H9 (cell line): ENCODE results near the gene PPFIBP1. TPM values are rescaled to one million over a fixed set of nuclear protein-coding genes. Genes with fewer than 3 reads are reported as not detected.

Source experiments
- DNase-seq: peaks from one replicate; pipeline ENCODE4 v3.0.0-alpha.2; 2017
- H2AFZ ChIP-seq: one replicate; pipeline ENCODE4 v1.6.1; 2013; ENCODE audit warnings: mild to moderate bottlenecking, low read length, control low read depth, moderate library complexity
- H2AK5ac ChIP-seq: 2 replicates; pipeline ENCODE4 v1.6.1; 2013; ENCODE audit warnings: low read length, control low read depth, mixed read lengths; ENCODE audit not compliant: insufficient read length
- H2BK120ac ChIP-seq: one replicate; pipeline ENCODE4 v1.6.1; 2013; ENCODE audit warnings: low read depth, mild to moderate bottlenecking, low read length, control low read depth, inconsistent platforms; ENCODE audit not compliant: poor library complexity, severe bottlenecking
- H2BK12ac ChIP-seq: 2 replicates; pipeline ENCODE4 v1.6.1; 2013; ENCODE audit warnings: low read length, control low read depth, mixed read lengths, low read depth; ENCODE audit not compliant: insufficient read length
- H2BK15ac ChIP-seq: 2 replicates; pipeline ENCODE4 v1.6.1; 2013; ENCODE audit warnings: low read depth, low read length, control low read depth
- H2BK20ac ChIP-seq: one replicate; pipeline ENCODE4 v1.6.1; 2013; ENCODE audit warnings: low read depth, mild to moderate bottlenecking, low read length, control low read depth, inconsistent platforms; ENCODE audit not compliant: poor library complexity, severe bottlenecking
- H2BK5ac ChIP-seq: 2 replicates; pipeline ENCODE4 v1.6.1; 2013; ENCODE audit warnings: low read length, control low read depth, mixed read lengths; ENCODE audit not compliant: insufficient read length
- H3K14ac ChIP-seq: 2 replicates; pipeline ENCODE4 v1.6.1; 2013; ENCODE audit warnings: low read length, control low read depth; ENCODE audit not compliant: insufficient read depth
- H3K18ac ChIP-seq: 2 replicates; pipeline ENCODE4 v1.6.1; 2013; ENCODE audit warnings: low read depth, mild to moderate bottlenecking, mixed read lengths, low read length, control low read depth; ENCODE audit not compliant: insufficient read length
- H3K23ac ChIP-seq: 2 replicates; pipeline ENCODE4 v1.6.1; 2013; ENCODE audit warnings: low read length, control low read depth, mixed read lengths, low read depth; ENCODE audit not compliant: insufficient read length
- H3K23me2 ChIP-seq: 2 replicates; pipeline ENCODE4 v1.6.1; 2013; ENCODE audit warnings: low read depth, mild to moderate bottlenecking, mixed read lengths, low read length, control low read depth; ENCODE audit not compliant: insufficient read length, poor library complexity, severe bottlenecking
- H3K27ac ChIP-seq: 2 replicates; pipeline ENCODE4 v1.5.1; 2013; ENCODE audit warnings: low read length, control low read depth, mixed read lengths, low read depth; ENCODE audit not compliant: insufficient read length
- H3K27me3 ChIP-seq: 2 replicates; pipeline ENCODE4 v1.6.1; 2013; ENCODE audit warnings: low read length, control low read depth, inconsistent platforms; ENCODE audit not compliant: insufficient read depth
- H3K4ac ChIP-seq: 2 replicates; pipeline ENCODE4 v1.6.1; 2013; ENCODE audit warnings: low read depth, mild to moderate bottlenecking, control low read depth, inconsistent platforms, low read length, moderate library complexity
- H3K4me1 ChIP-seq: 2 replicates; pipeline ENCODE4 v1.6.1; 2013; ENCODE audit warnings: low read length, control low read depth, inconsistent platforms; ENCODE audit not compliant: insufficient read depth
- H3K4me2 ChIP-seq: 2 replicates; pipeline ENCODE4 v1.6.1; 2013; ENCODE audit warnings: low read length, control low read depth, mixed read lengths; ENCODE audit not compliant: insufficient read length, insufficient read depth
- H3K56ac ChIP-seq: 2 replicates; pipeline ENCODE4 v1.6.1; 2013; ENCODE audit warnings: low read depth, mild to moderate bottlenecking, mixed read lengths, low read length, control low read depth; ENCODE audit not compliant: insufficient read length
- H3K79me1 ChIP-seq: 2 replicates; pipeline ENCODE4 v1.6.1; 2013; ENCODE audit warnings: low read depth, mild to moderate bottlenecking, moderate library complexity, low read length, control low read depth, inconsistent platforms; ENCODE audit not compliant: insufficient read depth, poor library complexity, severe bottlenecking
- H3K79me2 ChIP-seq: 2 replicates; pipeline ENCODE4 v1.6.1; 2013; ENCODE audit warnings: low read length, control low read depth, inconsistent platforms; ENCODE audit not compliant: insufficient read depth
- H3K9ac ChIP-seq: 2 replicates; pipeline ENCODE4 v1.6.1; 2013; ENCODE audit warnings: low read length, control low read depth, mixed read lengths; ENCODE audit not compliant: insufficient read length; ENCODE audit errors: extremely low read depth
- H3K9me3 ChIP-seq: one replicate; pipeline ENCODE4 v1.6.1; 2013; ENCODE audit warnings: low read depth, low read length, inconsistent platforms; ENCODE audit not compliant: control insufficient read depth
- H3T11ph ChIP-seq: one replicate; pipeline ENCODE4 v1.6.1; 2013; ENCODE audit warnings: mild to moderate bottlenecking, low read length, control low read depth, inconsistent platforms
- H4K20me1 ChIP-seq: one replicate; pipeline ENCODE4 v1.6.1; 2013; ENCODE audit not compliant: control insufficient read depth, insufficient read length, insufficient read depth
- H4K5ac ChIP-seq: 2 replicates; pipeline ENCODE4 v1.6.1; 2013; ENCODE audit warnings: low read depth, mild to moderate bottlenecking, mixed read lengths, low read length, control low read depth; ENCODE audit not compliant: insufficient read length
- H4K8ac ChIP-seq: replicated peaks from 2 replicates; pipeline ENCODE4 v1.6.1; 2013; ENCODE audit warnings: low read length, control low read depth, mixed read lengths, low read depth; ENCODE audit not compliant: insufficient read length
- H4K91ac ChIP-seq: 2 replicates; pipeline ENCODE4 v1.6.1; 2013; ENCODE audit warnings: low read depth, mild to moderate bottlenecking, moderate library complexity, mixed read lengths, low read length, control low read depth; ENCODE audit not compliant: insufficient read length
- H3K27ac Mint-ChIP-seq, 3 experiments: 2 replicates in 2 of 3; 3 replicates in 1 of 3; pipeline ENCODE4 v1.8.0; 2020 to 2021; ENCODE audit warnings: mixed read lengths in 3 of 3, mild to moderate bottlenecking in 1 of 3, moderate library complexity in 1 of 3
- H3K27me3 Mint-ChIP-seq: 2 replicates; pipeline ENCODE4 v1.8.0; 2021; ENCODE audit warnings: low read depth, mild to moderate bottlenecking, moderate library complexity, mixed read lengths
- H3K36me3 Mint-ChIP-seq, 3 experiments: 2 replicates in 2 of 3; 3 replicates in 1 of 3; pipeline ENCODE4 v1.8.0; 2020 to 2021; ENCODE audit warnings: low read depth in 3 of 3, mixed read lengths in 3 of 3; ENCODE audit not compliant: insufficient read depth in 1 of 3
- H3K4me1 Mint-ChIP-seq, 2 experiments: 2 replicates each; pipeline ENCODE4 v1.8.0; 2020; ENCODE audit warnings: mixed read lengths in 2 of 2
- H3K4me3 Mint-ChIP-seq, 2 experiments: 2 replicates in 1 of 2; 3 replicates in 1 of 2; pipeline ENCODE4 v1.8.0; 2020 to 2021; ENCODE audit warnings: mild to moderate bottlenecking in 2 of 2, mixed read lengths in 2 of 2, moderate library complexity in 1 of 2
- H3K9me3 Mint-ChIP-seq, 2 experiments: 2 replicates in 1 of 2; 3 replicates in 1 of 2; pipeline ENCODE4 v1.8.0; 2020; ENCODE audit warnings: mild to moderate bottlenecking in 2 of 2, mixed read lengths in 2 of 2, moderate library complexity in 1 of 2
- WGBS: extraction: QIAGEN DNeasy Blood & Tissue Kit; methylation state at CpG from one replicate; pipeline ENCODE4 v1.1.7; 2013; ENCODE audit warnings: missing lambda C conversion rate, low lambda C conversion rate, mixed read lengths; ENCODE audit not compliant: insufficient read length; ENCODE audit errors: extremely low coverage; 5-methylcytosine and 5-hydroxymethylcytosine counted together
- total RNA-seq: library from RNA; stranded (reverse); gene quantifications from 2 replicates; pipeline ENCODE4 v1.2.1, GENCODE V29; 2021
- TF ChIP-seq, protein P1 (sequence below): fragments of 200-600 bp; sonication (generic); conservative IDR thresholded peaks from 3 replicates; pipeline ENCODE4 v1.8.0; 2021; ENCODE audit warnings: antibody characterized with exemption, mild to moderate bottlenecking

The PPFIBP1 gene
- total RNA-seq, 1 experiment from 2014 or later, result 29.2 TPM

GRCh38 chr12:27550653-27550975 is 26.6 kb downstream of the PPFIBP1 start:
- no peak for DNase-seq
- no peaks in the 10 kb centered on the region for H3K79me2 ChIP-seq
- no peak overlapping the region for H4K5ac ChIP-seq
- no peaks in the 10 kb centered on the region for H3K9me3 Mint-ChIP-seq
- no peak overlapping the region for H3K18ac ChIP-seq
- H3K4me3 Mint-ChIP-seq, result no peak overlapping the region
- H2BK120ac ChIP-seq, result no peak overlapping the region
- H2BK20ac ChIP-seq, result no peak overlapping the region
- H4K91ac ChIP-seq, result no peak overlapping the region
- TF ChIP-seq, protein P1, sequence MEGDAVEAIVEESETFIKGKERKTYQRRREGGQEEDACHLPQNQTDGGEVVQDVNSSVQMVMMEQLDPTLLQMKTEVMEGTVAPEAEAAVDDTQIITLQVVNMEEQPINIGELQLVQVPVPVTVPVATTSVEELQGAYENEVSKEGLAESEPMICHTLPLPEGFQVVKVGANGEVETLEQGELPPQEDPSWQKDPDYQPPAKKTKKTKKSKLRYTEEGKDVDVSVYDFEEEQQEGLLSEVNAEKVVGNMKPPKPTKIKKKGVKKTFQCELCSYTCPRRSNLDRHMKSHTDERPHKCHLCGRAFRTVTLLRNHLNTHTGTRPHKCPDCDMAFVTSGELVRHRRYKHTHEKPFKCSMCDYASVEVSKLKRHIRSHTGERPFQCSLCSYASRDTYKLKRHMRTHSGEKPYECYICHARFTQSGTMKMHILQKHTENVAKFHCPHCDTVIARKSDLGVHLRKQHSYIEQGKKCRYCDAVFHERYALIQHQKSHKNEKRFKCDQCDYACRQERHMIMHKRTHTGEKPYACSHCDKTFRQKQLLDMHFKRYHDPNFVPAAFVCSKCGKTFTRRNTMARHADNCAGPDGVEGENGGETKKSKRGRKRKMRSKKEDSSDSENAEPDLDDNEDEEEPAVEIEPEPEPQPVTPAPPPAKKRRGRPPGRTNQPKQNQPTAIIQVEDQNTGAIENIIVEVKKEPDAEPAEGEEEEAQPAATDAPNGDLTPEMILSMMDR, result no peak
- H2AK5ac ChIP-seq, result no peak overlapping the region
- peaks cover 1% of the 10 kb centered on the region; the same call in 1 of the 2 replicates for H3K27me3 Mint-ChIP-seq
- no peaks in the 10 kb centered on the region for H3K79me1 ChIP-seq
- no peak overlapping the region for H3K27ac Mint-ChIP-seq
- H3K23me2 ChIP-seq, result no peaks in the 10 kb centered on the region
- H3K23ac ChIP-seq, result no peak overlapping the region
- H3K4me1 Mint-ChIP-seq, result peaks cover 28 to 42% of the 10 kb centered on the region in 2 experiments
- no peaks in the 10 kb centered on the region for H3K27me3 ChIP-seq
- H2BK12ac ChIP-seq, result no peak overlapping the region
- no peak overlapping the region for H3K4ac ChIP-seq
- no peak overlapping the region for H3K56ac ChIP-seq
- no peak overlapping the region for H3K14ac ChIP-seq
- H4K8ac ChIP-seq, result no peak overlapping the region
- no peak overlapping the region for H2BK15ac ChIP-seq
- H3K9ac ChIP-seq, result no peak overlapping the region
- no peaks in the 10 kb centered on the region for H4K20me1 ChIP-seq
- H3T11ph ChIP-seq, result no peak overlapping the region
- H3K27ac ChIP-seq, result no peak overlapping the region
- no peaks in the 10 kb centered on the region for H3K36me3 Mint-ChIP-seq
- H3K4me2 ChIP-seq, result no peak overlapping the region
- no peak overlapping the region for H2BK5ac ChIP-seq
- WGBS, result no CpG with 5 or more reads among the region's 4 CpGs
- H3K4me1 ChIP-seq, result no peaks in the 10 kb centered on the region; the same call in 1 of the 2 replicates
- H2AFZ ChIP-seq, result no peak overlapping the region
- no peaks in the 10 kb centered on the region for H3K9me3 ChIP-seq
